NCI-H526 treated with DMSO at 0.1 percent for 48 hours (cell line): Measurements from ENCODE around the gene TENT5C.

Source experiments
- DNase-seq: peaks from one replicate; lab custom pipeline; 2025; lab: John Stamatoyannopoulos, UW

TENT5C gene

GRCh38 chr1:117636637-117637425 is 31.0 kb downstream of the TENT5C start:
- no peak for DNase-seq

GRCh38 chr1:117638141-117638540 is 32.3 kb downstream of the TENT5C start:
- no peak for DNase-seq

- DNase-seq, result no peak
These were observed 32.9 kb downstream of the TENT5C start for GRCh38 chr1:117638759-117639158.

GRCh38 chr1:117639741-117640140 is 33.9 kb downstream of the TENT5C start:
- DNase-seq, result no peak

- DNase-seq, result no peak
These were observed 35.7 kb downstream of the TENT5C start for GRCh38 chr1:117641536-117641935.

GRCh38 chr1:117642963-117643362 is 37.1 kb downstream of the TENT5C start:
- no peak for DNase-seq

- DNase-seq, result no peak
These were observed 37.8 kb downstream of the TENT5C start for GRCh38 chr1:117643601-117644000.

GRCh38 chr1:117644696-117645311 is 39.0 kb downstream of the TENT5C start:
- no peak for DNase-seq

- no peak for DNase-seq
These were observed 39.5 kb downstream of the TENT5C start for GRCh38 chr1:117645343-117645742.

- DNase-seq, result no peak
These were observed 40.4 kb downstream of the TENT5C start for GRCh38 chr1:117646007-117646811.

GRCh38 chr1:117646956-117647355 is 41.1 kb downstream of the TENT5C start:
- DNase-seq, result no peak

GRCh38 chr1:117648015-117648414 is 42.2 kb downstream of the TENT5C start:
- DNase-seq, result no peak

- DNase-seq, result peak; percentile 61
These were observed 45.2 kb downstream of the TENT5C start for GRCh38 chr1:117650840-117651568.

GRCh38 chr1:117651616-117652015 is 45.8 kb downstream of the TENT5C start:
- no peak for DNase-seq

GRCh38 chr1:117652421-117652820 is 46.6 kb downstream of the TENT5C start:
- no peak for DNase-seq

GRCh38 chr1:117653195-117653594 is 47.3 kb downstream of the TENT5C start:
- DNase-seq, result no peak

- no peak for DNase-seq
These were observed 48.1 kb downstream of the TENT5C start for GRCh38 chr1:117653732-117654492.

- peak; percentile 16 for DNase-seq
These were observed 48.8 kb downstream of the TENT5C start for GRCh38 chr1:117654493-117655219.

- DNase-seq, result no peak
These were observed 49.4 kb downstream of the TENT5C start for GRCh38 chr1:117655220-117655577.

- DNase-seq, result no peak
These were observed 50.4 kb downstream of the TENT5C start for GRCh38 chr1:117656202-117656641.

GRCh38 chr1:117657031-117657430 is 51.2 kb downstream of the TENT5C start:
- DNase-seq, result no peak
